ENCODE measurements around the gene CTSL.

DNA sequence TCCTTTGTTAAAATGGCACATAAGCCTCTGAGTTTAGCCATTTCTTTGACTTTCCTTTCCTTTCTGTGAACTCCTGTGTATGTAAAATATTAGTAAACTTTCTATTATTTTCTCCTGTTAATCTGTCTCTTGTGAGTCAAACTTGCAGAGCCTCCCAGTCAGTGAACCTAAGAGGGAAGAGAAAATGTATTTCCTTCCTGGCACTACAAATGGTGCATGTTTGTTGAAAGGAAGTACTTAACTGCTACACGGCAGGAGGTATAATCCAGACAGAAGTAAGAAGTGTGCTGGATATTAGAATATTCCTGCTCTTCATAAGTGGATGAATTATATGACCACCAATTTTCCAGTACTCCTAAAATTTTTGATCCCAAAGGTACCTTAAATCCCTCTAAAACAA, 23.0 kb downstream of the CTSL start:
- TF ChIP-seq ZNF274 (IDR thresholded peaks at IDR 0.05; ENCODE audit: low read length): no peak
- no peak for TF ChIP-seq ZNF274 (tag by site-specific recombination; IDR thresholded peaks at IDR 0.05; ENCODE audit: borderline replicate concordance)
- TF ChIP-seq ZIC2 (tag by site-specific recombination; IDR thresholded peaks at IDR 0.05): no peak
- TF ChIP-seq, protein P1, sequence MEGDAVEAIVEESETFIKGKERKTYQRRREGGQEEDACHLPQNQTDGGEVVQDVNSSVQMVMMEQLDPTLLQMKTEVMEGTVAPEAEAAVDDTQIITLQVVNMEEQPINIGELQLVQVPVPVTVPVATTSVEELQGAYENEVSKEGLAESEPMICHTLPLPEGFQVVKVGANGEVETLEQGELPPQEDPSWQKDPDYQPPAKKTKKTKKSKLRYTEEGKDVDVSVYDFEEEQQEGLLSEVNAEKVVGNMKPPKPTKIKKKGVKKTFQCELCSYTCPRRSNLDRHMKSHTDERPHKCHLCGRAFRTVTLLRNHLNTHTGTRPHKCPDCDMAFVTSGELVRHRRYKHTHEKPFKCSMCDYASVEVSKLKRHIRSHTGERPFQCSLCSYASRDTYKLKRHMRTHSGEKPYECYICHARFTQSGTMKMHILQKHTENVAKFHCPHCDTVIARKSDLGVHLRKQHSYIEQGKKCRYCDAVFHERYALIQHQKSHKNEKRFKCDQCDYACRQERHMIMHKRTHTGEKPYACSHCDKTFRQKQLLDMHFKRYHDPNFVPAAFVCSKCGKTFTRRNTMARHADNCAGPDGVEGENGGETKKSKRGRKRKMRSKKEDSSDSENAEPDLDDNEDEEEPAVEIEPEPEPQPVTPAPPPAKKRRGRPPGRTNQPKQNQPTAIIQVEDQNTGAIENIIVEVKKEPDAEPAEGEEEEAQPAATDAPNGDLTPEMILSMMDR (tag by site-specific recombination; IDR thresholded peaks at IDR 0.05): no peak
- TF ChIP-seq ZNF148 (tag by site-specific recombination; IDR thresholded peaks at IDR 0.05; ENCODE audit: borderline replicate concordance): no peak
- no peak for TF ChIP-seq ZNF362 (tag by site-specific recombination; IDR thresholded peaks at IDR 0.05)
- TF ChIP-seq YY1 (tag by site-specific recombination; IDR thresholded peaks at IDR 0.05): no peak
- TF ChIP-seq ZNF394 (tag by site-specific recombination; IDR thresholded peaks at IDR 0.05; ENCODE audit: borderline replicate concordance): no peak
- no peak for TF ChIP-seq ZBTB1 (tag by site-specific recombination; IDR thresholded peaks at IDR 0.05)
